GM10248 (cell line): Measurements from ENCODE around the gene TTC23L.

ENCODE experiments used
- CTCF ChIA-PET: fragments of 300-600 bp; sonication (Branson Sonifier 250); formaldehyde crosslinking; extraction: SDS; loops from one replicate; lab custom pipeline; 2021; ENCODE audit warnings: antibody characterized with exemption; lab: Yijun Ruan, JAX
- POLR2A ChIA-PET: fragments of 350-650 bp; sonication (Branson Sonifier 250); formaldehyde crosslinking; extraction: SDS; loops from one replicate; lab custom pipeline; 2020; ENCODE audit warnings: antibody characterized with exemption; lab: Yijun Ruan, JAX
- DNase-seq: peaks from one replicate; pipeline ENCODE4 v3.0.0; 2012; ENCODE audit errors: extremely low spot score
- CTCF ChIP-seq: IDR thresholded peaks from 2 replicates; pipeline ENCODE4 v1.5.1; 2012; ENCODE audit warnings: mild to moderate bottlenecking, low read depth; ENCODE audit errors: extremely low read depth, missing control alignments, control extremely low read depth

TTC23L gene

GRCh38 chr5:34841816-34842215 lies 2.9 kb downstream of the TTC23L start:
- no peak for DNase-seq
- no peak for TF ChIP-seq CTCF
- ChIA-PET POLR2A (no interaction called here), CTCF (no interaction called here)

DNA sequence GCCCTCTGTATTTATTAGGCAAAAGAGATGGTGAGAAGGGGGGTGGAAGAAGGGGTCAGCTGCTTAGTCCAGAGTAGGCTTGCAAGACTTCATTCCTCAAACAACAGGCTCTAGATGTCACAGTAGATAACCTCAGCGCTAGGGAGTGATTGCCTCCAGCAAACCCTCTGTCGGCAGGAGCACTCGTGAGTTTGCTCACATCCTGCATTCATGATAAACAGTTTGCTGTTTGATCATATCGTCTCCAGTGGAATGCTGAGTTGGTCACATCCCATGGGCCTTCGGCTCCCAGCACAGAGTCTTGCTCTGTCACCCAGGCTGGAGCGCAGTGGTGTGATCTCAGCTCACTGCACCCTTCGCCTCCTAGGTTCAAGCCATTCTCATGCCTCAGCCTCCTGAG lies 3.6 kb downstream of the TTC23L start:
- POLR2A ChIA-PET: no interaction called here
- DNase-seq: no peak
- CTCF ChIA-PET: interaction anchor here (0.6 kb wide), 1 partner anchor 10 kb away, joined by 3 read pairs; no protein-coding TSS in a partner anchor
- no peak for TF ChIP-seq CTCF

DNA sequence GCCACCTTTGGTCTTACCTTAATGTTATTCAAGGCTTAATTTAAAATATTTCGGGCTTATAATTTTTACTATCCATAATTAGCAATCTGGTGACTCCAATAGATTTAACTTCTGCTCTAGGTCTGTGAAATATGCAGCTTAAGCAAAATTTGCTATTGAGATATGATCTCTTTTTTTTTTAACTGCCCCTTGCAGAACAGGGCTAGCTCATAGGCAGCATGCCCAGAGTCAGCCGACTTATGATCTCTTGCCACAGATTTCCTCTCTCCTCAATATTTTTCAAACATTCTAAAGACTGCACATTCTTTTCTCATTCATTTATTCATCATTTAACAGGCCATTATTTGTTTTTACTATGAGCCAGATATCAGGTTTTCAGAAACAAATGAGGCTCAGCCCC lies 4.5 kb downstream of the TTC23L start:
- POLR2A ChIA-PET: no interaction called here
- CTCF ChIA-PET: no interaction called here
- TF ChIP-seq CTCF: no peak
- DNase-seq: no peak

DNA sequence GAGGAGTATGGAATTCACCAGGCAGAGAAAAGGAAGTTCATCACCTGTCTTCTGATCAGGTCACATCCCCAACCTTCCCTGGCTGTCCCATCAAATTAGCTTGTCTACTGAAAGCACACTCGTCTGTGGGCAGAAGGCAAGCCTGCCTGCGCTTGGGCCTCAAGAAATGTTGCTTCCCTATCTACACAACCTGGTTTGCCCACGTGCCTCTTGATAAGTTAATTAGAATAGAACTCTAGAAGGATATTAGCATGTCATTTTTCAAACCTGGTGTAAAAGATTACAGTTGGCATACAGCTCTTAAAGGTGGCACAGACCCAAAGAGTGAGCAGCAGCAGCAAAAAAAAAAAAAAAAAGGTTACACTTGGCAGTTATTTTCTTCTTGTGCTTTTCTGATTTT lies 5.1 kb downstream of the TTC23L start:
- ChIA-PET POLR2A (no interaction called here), CTCF (no interaction called here)
- no peak for TF ChIP-seq CTCF
- DNase-seq: no peak

DNA sequence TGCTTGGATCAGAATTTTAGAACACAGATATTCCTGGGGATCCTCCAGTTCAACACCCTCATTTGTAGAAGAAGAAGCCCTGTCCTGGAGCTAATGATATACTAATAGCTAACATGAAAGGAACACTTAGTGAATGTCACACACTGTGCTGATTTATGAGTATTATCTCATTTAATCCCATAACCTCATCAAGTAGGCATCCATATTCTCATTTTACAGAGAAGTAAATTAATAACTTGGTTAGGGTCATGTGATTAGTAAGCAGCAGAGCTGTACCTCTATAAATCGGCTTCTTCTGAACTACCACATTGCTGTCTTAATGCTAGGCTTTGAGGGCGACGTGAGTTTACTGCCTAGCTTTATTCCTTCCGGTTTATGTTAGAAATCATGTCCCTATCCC lies 6.0 kb downstream of the TTC23L start:
- ChIA-PET CTCF (interaction anchor here (0.9 to 1.5 kb wide), 3 partner anchors 8 to 22 kb away, joined by 3 to 4 read pairs (median 4); no protein-coding TSS in a partner anchor), POLR2A (no interaction called here)
- TF ChIP-seq CTCF: no peak
- DNase-seq: no peak

- DNase-seq: no peak
- TF ChIP-seq CTCF: no peak
- CTCF ChIA-PET: interaction anchor here (1.0 to 1.7 kb wide), 5 partner anchors 11 to 52 kb away, joined by 3 to 5 read pairs (median 5); no protein-coding TSS in a partner anchor
- POLR2A ChIA-PET: no interaction called here
These were observed 8.1 kb downstream of the TTC23L start for GRCh38 chr5:34847056-34847455.
